Ovary (tissue), 9 donors: ENCODE results near the gene PRPF40A. TPM values are rescaled to one million over a fixed set of nuclear protein-coding genes. Genes with fewer than 3 reads are reported as not detected.

Experiments used
- DNase-seq, 5 donors: peaks; one replicate each; pipeline ENCODE4 v3.0.0-alpha.2; 2019 to 2020
- H3K27ac ChIP-seq, 2 donors: fragments of 200-600 bp; one replicate each; pipeline versions ENCODE4 v1.5.1 to v1.8.0; 2019 to 2022
- H3K27me3 ChIP-seq: fragments of 200-600 bp; one replicate; pipeline ENCODE4 v1.8.0; 2022
- H3K36me3 ChIP-seq: fragments of 200-600 bp; sonication (generic); one replicate; pipeline ENCODE4 v1.5.1; 2019
- H3K4me1 ChIP-seq: one replicate; pipeline ENCODE4 v1.8.1; 2013; ENCODE audit warnings: mild to moderate bottlenecking, moderate library complexity; ENCODE audit not compliant: insufficient read depth
- H3K4me3 ChIP-seq: fragments of 200-600 bp; sonication (generic); one replicate; pipeline ENCODE4 v1.5.1; 2017
- H3K9me3 ChIP-seq, 2 donors: fragments of 200-600 bp in 1 of 2; sonication (generic) in 1 of 2; one replicate each; pipeline versions ENCODE4 v1.5.1 to v1.8.1; 2013 to 2019; ENCODE audit warnings: mild to moderate bottlenecking in 1 of 2, moderate library complexity in 1 of 2
- EP300 ChIP-seq: sonication (generic); formaldehyde crosslinking; IDR thresholded peaks from one replicate; pipeline ENCODE4 v1.6.1; 2017; ENCODE audit warnings: antibody characterized with exemption
- POLR2A ChIP-seq: fragments of 450-650 bp; IDR thresholded peaks from one replicate; pipeline ENCODE4 v1.6.1; 2017; ENCODE audit warnings: antibody characterized with exemption, mild to moderate bottlenecking, moderate library complexity
- WGBS, 3 donors: extraction: QIAGEN DNeasy Blood & Tissue Kit in 1 of 3; methylation state at CpG; one replicate each; pipeline versions ENCODE4 v1.1.5 to v1.1.7; 2013 to 2017; 5-methylcytosine and 5-hydroxymethylcytosine counted together
- intact Hi-C, 4 donors: fragments of 100-400 bp; cut with DNase I; formaldehyde crosslinking; loops; one replicate each; pipeline versions ENCODE4 v1.11.0 to v1.15.1; 2022 to 2023
- polyA plus RNA-seq, 2 donors: library from polyadenylated mRNA; stranded (reverse); fragments of 200-250 nt in 1 of 2; fragments of 350-450 nt in 1 of 2; fragmentation: Illumina TruSeq in 1 of 2; extraction: RNeasy Lipid Tissue Mini Kit (QIAGEN cat#74804) in 1 of 2; gene quantifications; one replicate each; pipeline ENCODE4 v1.2.3, GENCODE V29; 2013 to 2014
- total RNA-seq, 7 donors: library from RNA; depleted of rRNA in 2 of 7; stranded (reverse); fragments of >200 nt in 2 of 7; fragmentation: NEBNext Ultra II Directional in 3 of 7; extraction: Animal tissue kit (Norgen Biotek cat#: 25700) in 3 of 7; gene quantifications; one replicate each; pipeline versions ENCODE4 v1.1.0 to v1.2.4, GENCODE V29; 2016 to 2023
- TF ChIP-seq, protein P1 (sequence below), 3 donors: fragments of 450-650 bp in 2 of 3; fragments of 200-600 bp in 1 of 3; IDR thresholded peaks; one replicate each; pipeline versions ENCODE4 v1.5.1 to v1.8.0; 2016 to 2022; ENCODE audit warnings: antibody characterized with exemption in 3 of 3, mild to moderate bottlenecking in 1 of 3
- donor health status: DM: no; HTN: no; CAD: no; lungs with moderate emphysema.
- donor health status: DM: no; HTN: no; CAD: no.
- donor health status: Bipolar disorder and iron deficiency.
- donor health status: DM: yes; HTN: yes; CAD: no.
- donor health status: DM: no; HTN: no; CAD: no.
- donor health status: DM: yes; HTN: yes; CAD: no.

The PRPF40A gene
- total and polyA plus RNA-seq, 9 donors, result 27.5 to 81.9 (median 61.9) TPM

DNA sequence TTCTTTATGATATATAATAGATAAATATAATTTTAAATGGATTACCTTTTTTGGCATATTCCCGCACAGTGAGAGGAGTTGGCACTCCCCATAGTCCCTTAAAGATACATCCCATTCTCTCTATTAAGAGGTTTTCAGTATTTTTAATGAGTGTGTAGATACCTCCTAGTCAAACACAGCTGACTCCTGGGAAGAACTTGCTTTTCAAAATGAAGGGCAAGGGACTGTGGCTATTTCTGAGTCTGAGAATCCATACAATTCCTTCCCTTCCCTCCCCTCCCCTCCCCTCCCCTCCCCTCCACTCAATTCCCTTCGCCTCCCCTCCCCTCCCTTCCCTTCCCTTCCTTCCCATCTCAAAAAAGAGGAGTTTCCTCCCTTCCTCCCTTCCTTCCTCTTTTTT is 93.5 kb downstream of the PRPF40A start:
- no peaks in the 10 kb centered on the region for H3K36me3 ChIP-seq
- peaks cover 3% of the 10 kb centered on the region for H3K4me1 ChIP-seq
- H3K4me3 ChIP-seq, result no peak overlapping the region
- H3K27me3 ChIP-seq, result no peaks in the 10 kb centered on the region
- H3K27ac ChIP-seq, result no peak overlapping the region
- WGBS, 3 donors, result 95 to 97% (median 96%) methylated on average over 1 of the region's 2 CpGs
- intact Hi-C loops, result loop anchor here in 1 of 4 donors (10.0 kb wide), 1 partner anchor 289 kb away; the partner anchor contains the start of gene FMNL2
- H3K9me3 ChIP-seq, result no peaks in the 10 kb centered on the region
- TF ChIP-seq POLR2A (no peak), EP300 (no peak)
- TF ChIP-seq, protein P1, sequence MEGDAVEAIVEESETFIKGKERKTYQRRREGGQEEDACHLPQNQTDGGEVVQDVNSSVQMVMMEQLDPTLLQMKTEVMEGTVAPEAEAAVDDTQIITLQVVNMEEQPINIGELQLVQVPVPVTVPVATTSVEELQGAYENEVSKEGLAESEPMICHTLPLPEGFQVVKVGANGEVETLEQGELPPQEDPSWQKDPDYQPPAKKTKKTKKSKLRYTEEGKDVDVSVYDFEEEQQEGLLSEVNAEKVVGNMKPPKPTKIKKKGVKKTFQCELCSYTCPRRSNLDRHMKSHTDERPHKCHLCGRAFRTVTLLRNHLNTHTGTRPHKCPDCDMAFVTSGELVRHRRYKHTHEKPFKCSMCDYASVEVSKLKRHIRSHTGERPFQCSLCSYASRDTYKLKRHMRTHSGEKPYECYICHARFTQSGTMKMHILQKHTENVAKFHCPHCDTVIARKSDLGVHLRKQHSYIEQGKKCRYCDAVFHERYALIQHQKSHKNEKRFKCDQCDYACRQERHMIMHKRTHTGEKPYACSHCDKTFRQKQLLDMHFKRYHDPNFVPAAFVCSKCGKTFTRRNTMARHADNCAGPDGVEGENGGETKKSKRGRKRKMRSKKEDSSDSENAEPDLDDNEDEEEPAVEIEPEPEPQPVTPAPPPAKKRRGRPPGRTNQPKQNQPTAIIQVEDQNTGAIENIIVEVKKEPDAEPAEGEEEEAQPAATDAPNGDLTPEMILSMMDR (IDR thresholded peaks at IDR 0.05), result no peak
- no peak for DNase-seq

DNA sequence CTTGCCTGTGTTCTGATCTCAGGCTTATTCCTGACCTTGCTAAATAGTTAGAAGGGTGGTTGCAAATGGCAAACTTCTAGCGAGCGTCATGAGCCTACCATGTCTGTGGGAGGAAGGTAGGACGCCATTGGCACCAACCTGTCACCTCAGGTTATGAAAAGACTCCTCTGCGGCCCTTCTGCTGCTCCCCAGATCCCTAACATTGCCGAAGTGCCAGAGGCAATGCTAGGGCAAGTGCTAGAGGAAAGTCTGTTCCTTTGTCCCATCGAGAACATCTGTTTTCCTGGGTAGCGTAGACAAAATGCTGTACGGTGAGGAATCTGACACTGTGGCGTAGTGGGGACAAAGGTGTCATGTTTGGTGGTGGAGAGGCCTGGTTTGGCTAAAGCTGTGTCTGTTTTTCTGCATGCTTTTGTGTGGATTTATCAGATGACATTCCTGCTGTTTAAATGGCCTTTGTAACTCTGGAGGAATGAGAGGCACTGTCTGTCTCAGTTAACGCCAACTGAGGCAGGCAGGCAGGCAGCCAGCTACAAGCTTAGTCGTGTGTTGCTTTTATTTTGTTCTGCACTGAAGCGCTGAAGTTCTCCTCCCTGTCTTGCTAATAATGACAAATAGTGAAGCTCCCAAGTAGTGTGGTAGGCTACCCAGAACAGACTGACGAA is 94.1 kb downstream of the PRPF40A start:
- H3K9me3 ChIP-seq, result no peaks in the 10 kb centered on the region
- H3K27me3 ChIP-seq, result no peaks in the 10 kb centered on the region
- TF ChIP-seq POLR2A, result no peak
- H3K27ac ChIP-seq, result no peak overlapping the region
- WGBS, 3 donors, result 76 to 82% (median 78%) methylated on average over 13 of the region's 13 CpGs
- intact Hi-C loops, result loop anchor here in 1 of 4 donors (10.0 kb wide), 1 partner anchor 288 kb away; the partner anchor contains the start of gene FMNL2
- no peak for DNase-seq
- peaks cover 3% of the 10 kb centered on the region for H3K4me1 ChIP-seq
- no peak overlapping the region for H3K4me3 ChIP-seq
- H3K36me3 ChIP-seq, result no peaks in the 10 kb centered on the region

DNA sequence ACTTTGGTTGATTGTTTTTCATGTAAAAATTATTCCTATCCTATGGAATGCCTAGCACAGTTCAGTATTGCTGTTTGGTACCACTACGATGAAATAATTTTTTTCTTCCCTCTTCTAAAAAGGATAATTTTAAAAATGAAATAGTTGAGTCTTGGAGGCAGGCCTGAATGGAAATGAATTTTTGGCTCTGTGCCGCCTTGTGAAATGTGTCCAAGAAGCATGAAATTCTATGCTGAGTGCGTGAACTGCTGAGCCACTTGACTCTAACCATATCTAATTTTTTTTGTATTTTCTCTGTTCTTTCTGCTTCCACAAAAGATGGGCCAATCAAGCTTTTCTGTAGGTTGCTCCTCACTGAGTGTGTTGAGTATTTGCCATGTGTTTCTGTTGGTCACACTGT is 95.0 kb downstream of the PRPF40A start:
- TF ChIP-seq, protein P1 (IDR thresholded peaks at IDR 0.05), result no peak
- TF ChIP-seq POLR2A, result no peak
- TF ChIP-seq EP300, result no peak
- peak in 3 of 5 donors; percentile 45 to 53 (median 46) for DNase-seq
- Histone ChIP-seq H3K27me3 (no peaks in the 10 kb centered on the region), H3K36me3 (no peaks in the 10 kb centered on the region), H3K27ac (no peak overlapping the region), H3K4me1 (peaks cover 3% of the 10 kb centered on the region), H3K9me3 (no peaks in the 10 kb centered on the region), H3K4me3 (no peak overlapping the region)
- intact Hi-C loops, result loop anchor here in 1 of 4 donors (10.0 kb wide), 1 partner anchor 287 kb away; the partner anchor contains the start of gene FMNL2
- WGBS, 3 donors, result 53 to 67% (median 67%) methylated on average over 3 of the region's 3 CpGs

DNA sequence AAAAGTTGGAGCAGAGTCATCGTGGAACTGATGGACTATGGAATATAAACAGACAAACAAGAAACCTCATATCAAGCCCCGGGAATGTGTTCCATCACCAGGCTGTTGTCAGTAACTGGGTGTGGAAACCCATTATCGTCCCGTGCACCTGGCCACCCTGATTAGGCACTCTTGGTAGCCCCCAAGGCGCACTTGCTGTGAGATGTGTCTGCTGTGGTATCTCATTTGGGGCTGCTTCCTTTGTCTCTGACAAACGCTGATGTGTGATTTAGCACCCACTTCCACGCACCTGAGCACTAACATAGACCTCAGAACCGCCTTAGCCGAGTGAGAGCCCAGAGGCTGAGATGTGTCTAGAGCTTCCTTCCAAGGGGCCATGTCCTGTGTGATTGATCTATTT is 96.3 kb downstream of the PRPF40A start:
- TF ChIP-seq, protein P1 (IDR thresholded peaks at IDR 0.05), result no peak
- TF ChIP-seq EP300 (no peak), POLR2A (no peak)
- no peaks in the 10 kb centered on the region for H3K27me3 ChIP-seq
- peaks cover 3% of the 10 kb centered on the region for H3K4me1 ChIP-seq
- intact Hi-C loops, result loop anchor here in 1 of 4 donors (10.0 kb wide), 1 partner anchor 286 kb away; the partner anchor contains the start of gene FMNL2
- WGBS, 3 donors, result 95 to 97% (median 96%) methylated on average over 9 of the region's 9 CpGs
- no peak overlapping the region for H3K27ac ChIP-seq
- no peak overlapping the region for H3K4me3 ChIP-seq
- no peaks in the 10 kb centered on the region for H3K36me3 ChIP-seq
- H3K9me3 ChIP-seq, result no peaks in the 10 kb centered on the region
- DNase-seq, result no peak

DNA sequence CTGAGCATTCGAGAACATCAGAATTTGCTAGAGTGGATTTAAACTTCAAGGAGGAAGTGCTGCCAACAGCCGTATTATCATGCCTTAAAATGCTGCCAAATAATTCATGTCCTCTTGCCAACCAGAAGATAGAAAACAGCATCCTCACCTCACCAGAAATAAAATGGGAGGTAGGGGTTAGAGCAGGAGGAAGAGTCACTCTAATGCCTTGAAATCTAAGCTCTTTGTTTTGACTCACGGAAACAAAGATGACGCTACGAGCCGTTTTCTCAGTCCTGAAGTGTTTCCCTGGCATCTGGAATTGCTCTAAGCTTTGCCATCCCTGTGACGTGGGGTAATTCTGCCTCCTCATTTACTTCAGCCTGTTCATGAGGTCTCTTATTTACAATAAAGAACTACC is 97.1 kb downstream of the PRPF40A start:
- H3K27ac ChIP-seq, result no peak overlapping the region
- no peak overlapping the region for H3K4me3 ChIP-seq
- DNase-seq, result no peak
- H3K27me3 ChIP-seq, result no peaks in the 10 kb centered on the region
- H3K9me3 ChIP-seq, result no peaks in the 10 kb centered on the region
- peaks cover 3% of the 10 kb centered on the region for H3K4me1 ChIP-seq
- WGBS, 3 donors, result 53 to 66% (median 65%) methylated on average over 7 of the region's 7 CpGs
- intact Hi-C loops, result loop anchor here in 1 of 4 donors (10.0 kb wide), 1 partner anchor 285 kb away; the partner anchor contains the start of gene FMNL2
- H3K36me3 ChIP-seq, result no peaks in the 10 kb centered on the region
- TF ChIP-seq, protein P1 (IDR thresholded peaks at IDR 0.05), result no peak
- no peak for TF ChIP-seq EP300
- no peak for TF ChIP-seq POLR2A
